ENCODE measurements around the gene ZBTB2. TPM values are rescaled to one million over a fixed set of nuclear protein-coding genes. Genes with fewer than 3 reads are reported as not detected.

Gene ZBTB2
- total RNA-seq, 3 donors from 2014 or later (not counting 1 experiment from before 2014, with no cell fraction given), result 27.4 to 36.9 (median 29.9) TPM

DNA sequence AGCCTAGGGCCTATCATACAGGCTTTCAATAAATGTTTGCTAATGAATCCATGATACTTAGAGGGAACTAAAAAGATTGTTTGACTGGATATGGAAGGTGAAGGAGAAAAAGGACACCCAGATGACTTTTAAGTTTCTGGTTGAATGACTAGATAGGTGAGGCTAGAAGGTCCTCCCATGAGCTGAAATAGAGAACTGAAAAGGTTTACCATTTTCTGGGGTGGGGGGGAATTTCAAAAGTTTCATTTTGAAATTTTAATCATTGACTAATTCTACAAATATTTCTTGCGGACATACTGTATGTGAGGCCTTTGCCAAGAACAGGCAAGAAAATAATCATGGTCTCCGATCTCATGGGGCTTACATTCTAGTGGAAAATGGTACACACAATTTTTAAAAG lies 17.9 kb upstream of the ZBTB2 start:
- no peak overlapping the region for H3K27ac ChIP-seq (ENCODE audit: low read length)
- H3K9me3 Mint-ChIP-seq, result no peaks in the 10 kb centered on the region
- peaks cover 3% of the 10 kb centered on the region for H3K36me3 Mint-ChIP-seq
- H3K4me3 Mint-ChIP-seq, result no peak overlapping the region
- no peaks in the 10 kb centered on the region for H3K27me3 Mint-ChIP-seq (ENCODE audit: low read depth in 2 of 2)
- no peak overlapping the region for H3K4me3 ChIP-seq (ENCODE audit: low read length)
- peaks cover 35 to 40% of the 10 kb centered on the region in 2 donors for H3K4me1 Mint-ChIP-seq
- ATAC-seq, result no peak
- peaks cover 11% of the 10 kb centered on the region for H3K4me1 ChIP-seq (ENCODE audit: control insufficient read depth, insufficient read depth, low read length)
- 100% methylated on average over 2 of the region's 2 CpGs for WGBS (ENCODE audit: insufficient coverage)
- TF ChIP-seq, protein P1, sequence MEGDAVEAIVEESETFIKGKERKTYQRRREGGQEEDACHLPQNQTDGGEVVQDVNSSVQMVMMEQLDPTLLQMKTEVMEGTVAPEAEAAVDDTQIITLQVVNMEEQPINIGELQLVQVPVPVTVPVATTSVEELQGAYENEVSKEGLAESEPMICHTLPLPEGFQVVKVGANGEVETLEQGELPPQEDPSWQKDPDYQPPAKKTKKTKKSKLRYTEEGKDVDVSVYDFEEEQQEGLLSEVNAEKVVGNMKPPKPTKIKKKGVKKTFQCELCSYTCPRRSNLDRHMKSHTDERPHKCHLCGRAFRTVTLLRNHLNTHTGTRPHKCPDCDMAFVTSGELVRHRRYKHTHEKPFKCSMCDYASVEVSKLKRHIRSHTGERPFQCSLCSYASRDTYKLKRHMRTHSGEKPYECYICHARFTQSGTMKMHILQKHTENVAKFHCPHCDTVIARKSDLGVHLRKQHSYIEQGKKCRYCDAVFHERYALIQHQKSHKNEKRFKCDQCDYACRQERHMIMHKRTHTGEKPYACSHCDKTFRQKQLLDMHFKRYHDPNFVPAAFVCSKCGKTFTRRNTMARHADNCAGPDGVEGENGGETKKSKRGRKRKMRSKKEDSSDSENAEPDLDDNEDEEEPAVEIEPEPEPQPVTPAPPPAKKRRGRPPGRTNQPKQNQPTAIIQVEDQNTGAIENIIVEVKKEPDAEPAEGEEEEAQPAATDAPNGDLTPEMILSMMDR (IDR thresholded peaks at IDR 0.05), result no peak
- H3K9me3 ChIP-seq (ENCODE audit: control insufficient read depth, insufficient read depth, low read length), result no peaks in the 10 kb centered on the region
- intact Hi-C loops (cut with micrococcal nuclease), result no loop called here
- peak overlapping the region; percentile 5 to 63 for H3K27ac Mint-ChIP-seq
- no peaks in the 10 kb centered on the region for H3K27me3 ChIP-seq (ENCODE audit: control insufficient read depth, insufficient read depth, low read length)
- DNase-seq, result no peak
- peaks cover 18% of the 10 kb centered on the region for H3K36me3 ChIP-seq (ENCODE audit: control insufficient read depth, insufficient read depth, low read length)

DNA sequence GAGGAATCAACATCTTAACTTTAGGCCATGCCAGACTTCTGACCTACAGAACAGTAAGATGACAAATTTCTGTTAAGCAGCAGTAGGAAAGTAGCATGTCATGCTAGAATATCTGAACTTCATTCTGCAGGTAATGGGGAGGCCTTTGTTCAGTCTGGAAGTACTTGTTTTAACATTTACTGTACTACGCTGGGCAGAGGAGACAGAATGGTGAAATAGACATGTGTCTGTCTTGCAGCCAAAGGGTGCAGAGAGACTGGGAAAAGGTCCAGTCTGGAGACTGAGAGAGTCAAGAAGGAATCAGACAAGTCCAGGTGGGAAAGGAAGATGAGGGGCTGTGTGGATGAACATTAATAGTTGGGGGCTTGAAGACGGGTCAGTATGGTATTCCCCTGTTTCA lies 17.5 kb upstream of the ZBTB2 start:
- Histone ChIP-seq H3K27me3 (ENCODE audit: control insufficient read depth, insufficient read depth, low read length) (no peaks in the 10 kb centered on the region), H3K36me3 (ENCODE audit: control insufficient read depth, insufficient read depth, low read length) (peaks cover 19% of the 10 kb centered on the region), H3K27ac (ENCODE audit: low read length) (no peak overlapping the region), H3K9me3 (ENCODE audit: control insufficient read depth, insufficient read depth, low read length) (no peaks in the 10 kb centered on the region), H3K4me1 (ENCODE audit: control insufficient read depth, insufficient read depth, low read length) (peaks cover 8% of the 10 kb centered on the region), H3K4me3 (ENCODE audit: low read length) (no peak overlapping the region)
- Mint-ChIP-seq H3K4me1 (peaks cover 31 to 37% of the 10 kb centered on the region in 2 donors), H3K27me3 (ENCODE audit: low read depth in 2 of 2) (no peaks in the 10 kb centered on the region), H3K9me3 (no peaks in the 10 kb centered on the region), H3K4me3 (no peak overlapping the region), H3K36me3 (no peaks in the 10 kb centered on the region), H3K27ac (peak overlapping the region; percentile 5 to 63)
- DNase-seq, result no peak
- intact Hi-C loops (cut with micrococcal nuclease), result no loop called here
- TF ChIP-seq, protein P1 (IDR thresholded peaks at IDR 0.05), result no peak
- 98% methylated on average over 2 of the region's 2 CpGs for WGBS (ENCODE audit: insufficient coverage)
- no peak for ATAC-seq

DNA sequence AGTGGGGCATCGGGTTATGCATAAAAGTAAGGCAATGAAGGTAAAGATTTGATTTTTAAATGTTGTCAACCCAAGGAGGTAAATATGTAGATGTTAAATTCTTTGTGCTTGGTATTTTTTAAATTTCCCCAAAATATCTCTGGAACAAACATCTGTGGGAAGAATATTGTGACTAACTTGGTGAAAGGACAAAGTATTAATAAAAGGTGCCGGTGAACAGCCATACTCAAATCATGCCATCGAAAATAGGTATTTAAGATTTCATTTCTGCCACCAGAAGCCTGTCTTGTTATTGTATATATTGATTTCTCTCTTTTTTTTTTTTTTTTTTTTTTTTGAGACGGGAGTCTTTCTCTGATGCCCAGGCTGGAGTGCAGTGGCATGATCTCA lies 12.6 kb upstream of the ZBTB2 start:
- Mint-ChIP-seq H3K4me3 (no peak overlapping the region), H3K27me3 (ENCODE audit: low read depth in 2 of 2) (no peaks in the 10 kb centered on the region), H3K9me3 (no peaks in the 10 kb centered on the region), H3K4me1 (peaks cover 40 to 46% of the 10 kb centered on the region in 2 donors), H3K36me3 (no peaks in the 10 kb centered on the region), H3K27ac (peak overlapping the region; percentile 63 to 67)
- DNase-seq (no peak), ATAC-seq (no peak)
- TF ChIP-seq, protein P1 (IDR thresholded peaks at IDR 0.05), result no peak
- H3K27ac ChIP-seq (ENCODE audit: low read length), result no peak overlapping the region
- intact Hi-C loops (cut with micrococcal nuclease), result no loop called here
- H3K9me3 ChIP-seq (ENCODE audit: control insufficient read depth, insufficient read depth, low read length), result no peaks in the 10 kb centered on the region
- 91% methylated on average over 3 of the region's 4 CpGs for WGBS (ENCODE audit: insufficient coverage)
- H3K27me3 ChIP-seq (ENCODE audit: control insufficient read depth, insufficient read depth, low read length), result no peaks in the 10 kb centered on the region
- H3K36me3 ChIP-seq (ENCODE audit: control insufficient read depth, insufficient read depth, low read length), result peaks cover 29% of the 10 kb centered on the region
- no peak overlapping the region for H3K4me3 ChIP-seq (ENCODE audit: low read length)
- peaks cover 11% of the 10 kb centered on the region for H3K4me1 ChIP-seq (ENCODE audit: control insufficient read depth, insufficient read depth, low read length)

DNA sequence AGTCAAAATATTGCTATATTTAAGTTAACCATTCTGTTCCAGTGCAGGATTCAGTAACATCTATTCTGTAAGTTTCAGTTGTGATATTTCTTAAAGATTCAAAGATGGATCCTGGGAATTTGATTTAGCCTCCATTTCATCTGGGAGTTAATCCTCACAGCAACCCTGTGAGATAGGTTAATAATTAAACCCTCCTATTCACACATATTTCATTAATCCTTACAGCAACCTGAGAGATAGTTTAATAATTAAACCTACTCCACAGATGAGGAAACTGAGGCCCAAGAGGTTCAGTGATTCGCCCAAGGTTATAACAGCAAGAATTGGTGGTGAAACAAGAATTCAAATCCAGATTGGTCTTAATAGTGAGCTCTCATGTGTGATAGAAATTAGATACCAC lies 10.9 kb upstream of the ZBTB2 start:
- WGBS (ENCODE audit: insufficient coverage), result 100% methylated on average over 1 of the region's 1 CpG
- Mint-ChIP-seq H3K27ac (peak overlapping the region; percentile 29 to 67), H3K36me3 (no peaks in the 10 kb centered on the region), H3K4me1 (peaks cover 37 to 43% of the 10 kb centered on the region in 2 donors), H3K9me3 (no peaks in the 10 kb centered on the region), H3K27me3 (ENCODE audit: low read depth in 2 of 2) (no peaks in the 10 kb centered on the region), H3K4me3 (no peak overlapping the region)
- Histone ChIP-seq H3K36me3 (ENCODE audit: control insufficient read depth, insufficient read depth, low read length) (peaks cover 29% of the 10 kb centered on the region), H3K9me3 (ENCODE audit: control insufficient read depth, insufficient read depth, low read length) (no peaks in the 10 kb centered on the region), H3K4me3 (ENCODE audit: low read length) (no peak overlapping the region), H3K27ac (ENCODE audit: low read length) (no peak overlapping the region), H3K4me1 (ENCODE audit: control insufficient read depth, insufficient read depth, low read length) (peaks cover 11% of the 10 kb centered on the region), H3K27me3 (ENCODE audit: control insufficient read depth, insufficient read depth, low read length) (no peaks in the 10 kb centered on the region)
- no peak for DNase-seq
- TF ChIP-seq, protein P1 (IDR thresholded peaks at IDR 0.05), result no peak
- no peak for ATAC-seq
- intact Hi-C loops (cut with micrococcal nuclease), result no loop called here
